NB4 (cell line): Measurements from ENCODE around the gene RAE1.

Experiments
- CTCF ChIP-seq: IDR thresholded peaks from one replicate; pipeline ENCODE4 v1.5.1; 2012; ENCODE audit warnings: low read depth, low read length
- MAX ChIP-seq: IDR thresholded peaks from 2 replicates; pipeline ENCODE4 v1.6.1; 2011; ENCODE audit warnings: low read depth, low read length
- MYC ChIP-seq: IDR thresholded peaks from 2 replicates; pipeline ENCODE4 v1.6.1; 2011; ENCODE audit warnings: low read depth, low read length
- POLR2A ChIP-seq: IDR thresholded peaks from 2 replicates; pipeline ENCODE4 v1.6.1; 2011; ENCODE audit warnings: mild to moderate bottlenecking; ENCODE audit not compliant: insufficient read length; ENCODE audit errors: extremely low read depth

- TF ChIP-seq CTCF (no peak), POLR2A (no peak), MYC (no peak), MAX (no peak)
Measured at GRCh38 chr20:57352305-57352704, 1.2 kb downstream of the RAE1 start.
